Astrocyte (in vitro differentiated cells and primary cell): ENCODE measurements around the gene TGFBI. TPM values are rescaled to one million over a fixed set of nuclear protein-coding genes. Genes with fewer than 3 reads are reported as not detected.

Experiments
- DNase-seq: peaks from one replicate; pipeline ENCODE4 v3.0.0-alpha.2; 2010; ENCODE audit warnings: low read depth
- FAIRE-seq: peaks from 2 replicates; lab custom pipeline; 2011; peaks lifted over from hg19 to GRCh38; lab: Jason Lieb, UNC
- H2AFZ ChIP-seq: 2 replicates; pipeline ENCODE4 v1.6.0; 2012; ENCODE audit warnings: low read depth, low read length, inconsistent platforms
- H3K27ac ChIP-seq: 2 replicates; pipeline ENCODE4 v1.5.1; 2011; ENCODE audit warnings: low read depth, low read length, inconsistent platforms
- H3K27me3 ChIP-seq: 2 replicates; pipeline ENCODE4 v1.6.0; 2011; ENCODE audit warnings: low read length, inconsistent platforms; ENCODE audit not compliant: insufficient read depth
- H3K36me3 ChIP-seq: 2 replicates; pipeline ENCODE4 v1.5.1; 2011; ENCODE audit warnings: low read length, inconsistent platforms; ENCODE audit not compliant: insufficient read depth
- H3K4me1 ChIP-seq: 2 replicates; pipeline ENCODE4 v1.5.1; 2011; ENCODE audit warnings: low read length, inconsistent platforms; ENCODE audit not compliant: insufficient read depth
- H3K4me2 ChIP-seq: 2 replicates; pipeline ENCODE4 v1.6.0; 2012; ENCODE audit warnings: low read length, inconsistent platforms
- H3K4me3 ChIP-seq: 2 replicates; pipeline ENCODE4 v1.5.1; 2011; ENCODE audit warnings: low read depth, mild to moderate bottlenecking, low read length, inconsistent platforms; ENCODE audit not compliant: insufficient read depth
- H3K79me2 ChIP-seq: 2 replicates; pipeline ENCODE4 v1.6.0; 2012; ENCODE audit warnings: mild to moderate bottlenecking, low read length, inconsistent platforms; ENCODE audit not compliant: insufficient read depth
- H3K9ac ChIP-seq: 2 replicates; pipeline ENCODE4 v1.6.0; 2012; ENCODE audit warnings: mild to moderate bottlenecking, low read length, inconsistent platforms
- H3K9me3 ChIP-seq: 2 replicates; pipeline ENCODE4 v1.5.1; 2012; ENCODE audit warnings: low read depth, mild to moderate bottlenecking, low read length, inconsistent platforms; ENCODE audit not compliant: insufficient read depth
- H4K20me1 ChIP-seq: 2 replicates; pipeline ENCODE4 v1.6.0; 2012; ENCODE audit warnings: low read length, inconsistent platforms; ENCODE audit not compliant: insufficient read depth
- H3K27ac Mint-ChIP-seq: one replicate; pipeline ENCODE4 v1.8.0; 2021; ENCODE audit warnings: mild to moderate bottlenecking, mixed read lengths; ENCODE audit not compliant: unreplicated experiment
- H3K27me3 Mint-ChIP-seq: one replicate; pipeline ENCODE4 v1.8.0; 2021; ENCODE audit warnings: low read depth, mixed read lengths; ENCODE audit not compliant: unreplicated experiment
- H3K36me3 Mint-ChIP-seq: one replicate; pipeline ENCODE4 v1.8.0; 2021; ENCODE audit warnings: low read depth, mixed read lengths; ENCODE audit not compliant: unreplicated experiment
- H3K4me1 Mint-ChIP-seq: one replicate; pipeline ENCODE4 v1.8.0; 2021; ENCODE audit warnings: low read depth, mixed read lengths; ENCODE audit not compliant: unreplicated experiment
- H3K4me3 Mint-ChIP-seq: one replicate; pipeline ENCODE4 v1.8.0; 2021; ENCODE audit warnings: mild to moderate bottlenecking, moderate library complexity, mixed read lengths; ENCODE audit not compliant: unreplicated experiment
- H3K9me3 Mint-ChIP-seq: one replicate; pipeline ENCODE4 v1.8.0; 2021; ENCODE audit warnings: mild to moderate bottlenecking, mixed read lengths; ENCODE audit not compliant: unreplicated experiment
- CTCF ChIP-seq: IDR thresholded peaks from 2 replicates; pipeline ENCODE4 v1.5.1; 2011; ENCODE audit warnings: low read depth, mild to moderate bottlenecking, inconsistent platforms, low read length, moderate library complexity; ENCODE audit not compliant: insufficient read depth
- EZH2 ChIP-seq: IDR thresholded peaks from 2 replicates; pipeline ENCODE4 v1.6.1; 2012; ENCODE audit warnings: mild to moderate bottlenecking, low read length, inconsistent platforms; ENCODE audit not compliant: insufficient read depth
- total RNA-seq: library from RNA; stranded (reverse); gene quantifications from 2 replicates; pipeline ENCODE4 v1.2.1, GENCODE V29; 2021

The TGFBI gene
- total RNA-seq, 1 donor from 2014 or later = 1,145 TPM

GRCh38 chr5:136106351-136107031 lies 77.7 kb downstream of the TGFBI start:
- H3K9me3 Mint-ChIP-seq = no peaks in the 10 kb centered on the region
- Histone ChIP-seq H3K9me3 (no peaks in the 10 kb centered on the region), H3K27ac (no peak overlapping the region), H3K9ac (no peak overlapping the region), H4K20me1 (no peaks in the 10 kb centered on the region), H3K27me3 (no peaks in the 10 kb centered on the region), H3K4me2 (no peak overlapping the region), H3K4me3 (no peak overlapping the region), H3K79me2 (no peaks in the 10 kb centered on the region), H3K36me3 (no peaks in the 10 kb centered on the region), H3K4me1 (no peaks in the 10 kb centered on the region), H2AFZ (no peak overlapping the region)
- TF ChIP-seq CTCF = no peak
- TF ChIP-seq EZH2 = no peak
- no peak for FAIRE-seq
- H3K36me3 Mint-ChIP-seq = no peaks in the 10 kb centered on the region
- peaks cover 6% of the 10 kb centered on the region for H3K4me1 Mint-ChIP-seq
- H3K27ac Mint-ChIP-seq = no peak overlapping the region
- no peak for DNase-seq
- H3K4me3 Mint-ChIP-seq = no peak overlapping the region
- peaks cover 6% of the 10 kb centered on the region for H3K27me3 Mint-ChIP-seq

- peaks cover 6% of the 10 kb centered on the region for H3K4me1 Mint-ChIP-seq
- no peaks in the 10 kb centered on the region for H3K9me3 Mint-ChIP-seq
- Histone ChIP-seq H3K27ac (no peak overlapping the region), H3K36me3 (no peaks in the 10 kb centered on the region), H3K4me3 (no peak overlapping the region), H3K79me2 (no peaks in the 10 kb centered on the region), H3K27me3 (peaks cover 2% of the 10 kb centered on the region), H3K9me3 (no peaks in the 10 kb centered on the region), H3K4me1 (no peaks in the 10 kb centered on the region), H4K20me1 (no peaks in the 10 kb centered on the region), H3K4me2 (no peak overlapping the region), H2AFZ (no peak overlapping the region), H3K9ac (no peak overlapping the region)
- TF ChIP-seq CTCF (no peak), EZH2 (no peak)
- no peak overlapping the region for H3K4me3 Mint-ChIP-seq
- no peak for DNase-seq
- no peak overlapping the region for H3K27ac Mint-ChIP-seq
- peaks cover 8% of the 10 kb centered on the region for H3K27me3 Mint-ChIP-seq
- no peak for FAIRE-seq
- H3K36me3 Mint-ChIP-seq = no peaks in the 10 kb centered on the region
Measured at GRCh38 chr5:136108180-136108611, 79.4 kb downstream of the TGFBI start.

- H3K27ac ChIP-seq = no peak overlapping the region
- Mint-ChIP-seq H3K27ac (no peak overlapping the region), H3K9me3 (no peaks in the 10 kb centered on the region), H3K36me3 (no peaks in the 10 kb centered on the region), H3K27me3 (peaks cover 10% of the 10 kb centered on the region), H3K4me3 (no peak overlapping the region), H3K4me1 (peaks cover 6% of the 10 kb centered on the region)
- FAIRE-seq (no peak), DNase-seq (no peak)
- TF ChIP-seq EZH2 (no peak), CTCF (no peak)
- H3K4me2 ChIP-seq = no peak overlapping the region
- H3K9ac ChIP-seq = no peak overlapping the region
- no peaks in the 10 kb centered on the region for H3K4me1 ChIP-seq
- no peaks in the 10 kb centered on the region for H3K36me3 ChIP-seq
- no peak overlapping the region for H2AFZ ChIP-seq
- peaks cover 2% of the 10 kb centered on the region for H3K27me3 ChIP-seq
- no peaks in the 10 kb centered on the region for H3K9me3 ChIP-seq
- no peaks in the 10 kb centered on the region for H4K20me1 ChIP-seq
- H3K79me2 ChIP-seq = no peaks in the 10 kb centered on the region
- no peak overlapping the region for H3K4me3 ChIP-seq
Measured at GRCh38 chr5:136108766-136109165, 80.0 kb downstream of the TGFBI start.
